Measurements from ENCODE around the gene NAP1L4.

DNA sequence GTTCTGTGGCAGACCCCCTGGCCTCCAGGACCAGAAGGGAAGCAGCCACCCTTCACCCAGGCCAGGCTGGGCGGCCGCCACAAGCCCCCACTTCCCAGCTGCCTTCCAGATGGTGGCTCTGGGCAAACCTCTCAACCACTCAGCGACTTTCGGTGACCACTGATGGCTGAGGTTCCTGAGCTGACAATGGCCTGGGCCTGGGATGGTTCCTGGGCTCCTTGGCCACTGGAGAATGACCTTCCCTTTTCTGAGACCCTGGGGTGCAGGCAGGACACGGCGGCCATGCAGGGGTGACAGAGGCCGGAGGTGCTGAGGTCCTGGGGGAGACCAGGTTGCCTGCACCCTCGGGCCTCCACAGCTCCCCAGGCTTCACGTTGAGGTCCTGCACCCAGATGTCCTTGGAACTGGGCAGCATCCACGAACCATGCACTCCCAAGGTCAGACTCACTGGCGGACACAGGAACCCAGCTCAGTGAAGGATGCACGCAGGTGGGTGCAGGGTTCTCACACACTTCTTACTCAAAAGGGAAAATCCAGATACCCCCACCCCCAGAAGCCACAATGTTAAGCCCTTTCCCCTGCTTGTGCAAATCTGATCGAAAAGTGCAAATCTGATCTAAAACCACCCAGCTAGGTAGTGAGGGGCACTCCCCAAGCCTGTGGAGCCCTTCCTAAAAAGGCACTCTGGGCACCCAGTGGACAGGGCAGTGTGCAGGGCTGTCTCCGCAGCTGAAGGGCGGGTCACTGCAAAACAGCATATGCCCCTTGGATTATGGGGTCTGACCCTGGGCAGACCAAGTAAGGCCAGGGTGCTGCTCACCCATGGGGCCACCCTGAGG is 49.0 kb downstream of the NAP1L4 start:
- TF ChIP-seq, protein P1, sequence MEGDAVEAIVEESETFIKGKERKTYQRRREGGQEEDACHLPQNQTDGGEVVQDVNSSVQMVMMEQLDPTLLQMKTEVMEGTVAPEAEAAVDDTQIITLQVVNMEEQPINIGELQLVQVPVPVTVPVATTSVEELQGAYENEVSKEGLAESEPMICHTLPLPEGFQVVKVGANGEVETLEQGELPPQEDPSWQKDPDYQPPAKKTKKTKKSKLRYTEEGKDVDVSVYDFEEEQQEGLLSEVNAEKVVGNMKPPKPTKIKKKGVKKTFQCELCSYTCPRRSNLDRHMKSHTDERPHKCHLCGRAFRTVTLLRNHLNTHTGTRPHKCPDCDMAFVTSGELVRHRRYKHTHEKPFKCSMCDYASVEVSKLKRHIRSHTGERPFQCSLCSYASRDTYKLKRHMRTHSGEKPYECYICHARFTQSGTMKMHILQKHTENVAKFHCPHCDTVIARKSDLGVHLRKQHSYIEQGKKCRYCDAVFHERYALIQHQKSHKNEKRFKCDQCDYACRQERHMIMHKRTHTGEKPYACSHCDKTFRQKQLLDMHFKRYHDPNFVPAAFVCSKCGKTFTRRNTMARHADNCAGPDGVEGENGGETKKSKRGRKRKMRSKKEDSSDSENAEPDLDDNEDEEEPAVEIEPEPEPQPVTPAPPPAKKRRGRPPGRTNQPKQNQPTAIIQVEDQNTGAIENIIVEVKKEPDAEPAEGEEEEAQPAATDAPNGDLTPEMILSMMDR (IDR thresholded peaks at IDR 0.05) = no peak
- TF ChIP-seq POLR2A (IDR thresholded peaks at IDR 0.05) = no peak
